ENCODE measurements around the gene SLC30A10. TPM values are rescaled to one million over a fixed set of nuclear protein-coding genes. Genes with fewer than 3 reads are reported as not detected.
"Not testable (repeated sequence)": the region's sequence is repeated elsewhere in the genome, so short reads cannot be mapped to it uniquely, and the experiment has no call there.

Gene SLC30A10
- total RNA-seq, 1 donor from 2014 or later = not detected

DNA sequence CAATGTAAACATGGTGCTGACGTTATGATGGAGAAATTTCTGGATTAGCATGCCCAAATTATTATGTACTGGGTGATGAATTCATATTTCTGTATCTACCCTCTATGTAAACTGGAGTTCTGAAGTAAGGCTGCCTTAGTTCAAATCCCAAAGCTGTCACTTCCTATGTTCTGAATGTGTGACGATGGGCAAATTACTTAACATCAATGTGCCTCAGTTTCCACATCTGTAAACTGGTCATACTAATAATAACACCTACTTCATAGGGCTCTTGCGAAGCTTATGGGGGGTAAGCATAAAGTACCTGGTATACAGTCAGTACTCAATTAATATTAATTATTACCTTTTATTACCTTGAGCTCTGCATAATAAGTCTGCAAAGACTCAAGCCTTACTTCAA, 45.6 kb downstream of the SLC30A10 start:
- Histone ChIP-seq H3K36me3 (ENCODE audit: control insufficient read depth, insufficient read depth, low read length) (no peaks in the 10 kb centered on the region), H3K27me3 (ENCODE audit: control insufficient read depth, insufficient read depth, low read length) (no peaks in the 10 kb centered on the region), H3K4me3 (ENCODE audit: low read depth, low read length) (no peak overlapping the region)
- no peak for DNase-seq (ENCODE audit: low read depth)
- TF ChIP-seq, protein P1, sequence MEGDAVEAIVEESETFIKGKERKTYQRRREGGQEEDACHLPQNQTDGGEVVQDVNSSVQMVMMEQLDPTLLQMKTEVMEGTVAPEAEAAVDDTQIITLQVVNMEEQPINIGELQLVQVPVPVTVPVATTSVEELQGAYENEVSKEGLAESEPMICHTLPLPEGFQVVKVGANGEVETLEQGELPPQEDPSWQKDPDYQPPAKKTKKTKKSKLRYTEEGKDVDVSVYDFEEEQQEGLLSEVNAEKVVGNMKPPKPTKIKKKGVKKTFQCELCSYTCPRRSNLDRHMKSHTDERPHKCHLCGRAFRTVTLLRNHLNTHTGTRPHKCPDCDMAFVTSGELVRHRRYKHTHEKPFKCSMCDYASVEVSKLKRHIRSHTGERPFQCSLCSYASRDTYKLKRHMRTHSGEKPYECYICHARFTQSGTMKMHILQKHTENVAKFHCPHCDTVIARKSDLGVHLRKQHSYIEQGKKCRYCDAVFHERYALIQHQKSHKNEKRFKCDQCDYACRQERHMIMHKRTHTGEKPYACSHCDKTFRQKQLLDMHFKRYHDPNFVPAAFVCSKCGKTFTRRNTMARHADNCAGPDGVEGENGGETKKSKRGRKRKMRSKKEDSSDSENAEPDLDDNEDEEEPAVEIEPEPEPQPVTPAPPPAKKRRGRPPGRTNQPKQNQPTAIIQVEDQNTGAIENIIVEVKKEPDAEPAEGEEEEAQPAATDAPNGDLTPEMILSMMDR (IDR thresholded peaks at IDR 0.05; ENCODE audit: insufficient read depth, low read length, poor library complexity, severe bottlenecking) = no peak

DNA sequence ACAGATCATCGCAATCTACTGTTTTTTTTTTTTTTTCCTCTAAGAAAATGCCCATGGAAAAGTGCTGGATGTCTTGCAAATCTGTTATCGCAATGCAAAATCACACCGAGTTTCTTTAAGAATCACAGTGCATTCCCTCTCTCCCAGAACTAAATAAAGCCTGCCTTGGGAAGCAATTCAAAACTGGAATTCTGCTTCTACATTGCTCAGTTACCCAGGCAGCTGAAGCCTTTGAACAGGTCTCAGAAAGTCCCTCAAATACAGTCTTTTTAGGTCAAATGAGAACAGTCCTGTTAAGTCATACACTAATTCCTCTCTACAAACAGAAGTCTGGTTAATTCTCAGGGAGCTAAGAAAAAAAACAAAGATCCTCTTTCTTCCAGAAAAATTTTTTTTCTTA, 46.3 kb downstream of the SLC30A10 start:
- TF ChIP-seq, protein P1 (IDR thresholded peaks at IDR 0.05; ENCODE audit: insufficient read depth, low read length, poor library complexity, severe bottlenecking) = no peak
- DNase-seq (ENCODE audit: low read depth) = no peak
- Histone ChIP-seq H3K36me3 (ENCODE audit: control insufficient read depth, insufficient read depth, low read length) (no peaks in the 10 kb centered on the region), H3K27me3 (ENCODE audit: control insufficient read depth, insufficient read depth, low read length) (no peaks in the 10 kb centered on the region), H3K4me3 (ENCODE audit: low read depth, low read length) (no peak overlapping the region)

DNA sequence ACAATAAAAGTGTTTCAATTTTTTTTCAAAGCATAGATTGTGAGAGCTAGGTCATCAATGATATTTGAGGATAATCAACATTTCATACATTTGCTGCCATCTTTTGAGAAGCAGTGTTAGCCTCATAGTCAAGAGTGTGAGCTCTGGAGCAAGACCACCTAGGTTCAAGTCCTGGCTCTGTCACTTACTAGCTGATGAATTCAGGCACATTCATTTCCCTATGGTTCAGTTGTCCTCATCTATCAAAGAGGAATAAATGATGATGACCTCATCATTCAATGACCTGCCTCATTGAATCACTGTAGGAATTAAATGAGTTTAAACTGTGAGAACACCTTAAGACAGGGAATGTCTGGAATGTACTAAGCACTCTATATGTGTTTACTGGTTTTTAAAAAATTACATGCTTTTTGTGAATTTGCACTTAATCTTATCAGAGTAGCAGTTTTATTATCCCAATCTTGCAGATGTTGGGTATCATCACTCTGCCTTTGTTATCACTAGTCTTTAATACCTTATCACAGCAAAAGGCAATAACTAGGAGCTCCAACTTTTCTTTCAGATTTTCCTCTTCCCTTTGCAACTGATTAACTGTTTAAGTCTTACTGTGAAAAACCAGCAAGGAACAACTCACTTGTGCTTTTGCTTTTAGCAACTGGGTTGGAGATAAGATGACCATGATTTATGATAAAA, 47.4 kb downstream of the SLC30A10 start:
- H3K27me3 ChIP-seq (ENCODE audit: control insufficient read depth, insufficient read depth, low read length) = no peaks in the 10 kb centered on the region
- no peak for DNase-seq (ENCODE audit: low read depth)

DNA sequence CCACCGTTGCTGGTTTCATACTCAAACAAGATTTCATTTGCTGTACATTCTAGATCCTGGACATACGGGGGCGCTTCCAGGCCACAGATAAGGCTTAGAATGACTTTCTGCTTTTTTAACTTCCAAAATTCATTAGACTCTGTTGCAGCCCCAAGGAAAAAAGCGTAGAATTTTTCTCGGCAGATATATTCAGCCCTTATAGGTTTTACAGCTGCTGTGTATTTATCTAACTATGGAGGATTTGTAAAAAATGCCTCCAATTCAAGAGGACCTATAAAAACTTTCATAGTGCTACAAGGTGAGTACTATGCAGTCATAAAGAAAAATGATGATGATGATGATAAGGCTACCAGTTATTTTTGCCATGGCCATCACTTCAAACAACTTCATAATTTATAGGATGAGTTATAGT, 51.6 kb downstream of the SLC30A10 start:
- DNase-seq (ENCODE audit: low read depth) = no peak
- TF ChIP-seq, protein P1 (IDR thresholded peaks at IDR 0.05; ENCODE audit: insufficient read depth, low read length, poor library complexity, severe bottlenecking) = no peak
- Histone ChIP-seq H3K4me3 (ENCODE audit: low read depth, low read length) (no peak overlapping the region), H3K27me3 (ENCODE audit: control insufficient read depth, insufficient read depth, low read length) (no peaks in the 10 kb centered on the region), H3K36me3 (ENCODE audit: control insufficient read depth, insufficient read depth, low read length) (no peaks in the 10 kb centered on the region)

More for the DNA sequence above, 47.4 kb downstream of the SLC30A10 start:
- TF ChIP-seq, protein P1 (IDR thresholded peaks at IDR 0.05; ENCODE audit: insufficient read depth, low read length, poor library complexity, severe bottlenecking) = no peak
- Histone ChIP-seq H3K36me3 (ENCODE audit: control insufficient read depth, insufficient read depth, low read length) (no peaks in the 10 kb centered on the region), H3K4me3 (ENCODE audit: low read depth, low read length) (no peak overlapping the region)

DNA sequence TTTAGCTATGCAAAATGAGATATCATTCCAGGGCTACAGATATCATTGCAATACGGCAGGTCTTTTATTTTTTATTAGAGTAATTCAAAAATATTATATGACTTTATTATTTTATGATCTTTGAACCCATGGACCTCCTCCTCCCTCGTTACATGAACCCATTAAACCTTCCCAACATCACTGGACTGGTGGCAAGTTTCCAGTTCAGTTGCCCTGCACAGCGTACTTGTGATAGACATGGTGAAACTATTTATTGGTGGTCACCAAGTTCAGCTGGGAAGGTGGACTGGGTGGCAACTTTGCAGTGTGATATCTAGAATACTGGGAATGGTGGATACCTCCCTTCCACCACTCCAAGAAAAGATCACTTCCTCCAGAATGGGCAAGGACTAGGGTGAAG, 52.5 kb downstream of the SLC30A10 start:
- TF ChIP-seq, protein P1 (IDR thresholded peaks at IDR 0.05; ENCODE audit: insufficient read depth, low read length, poor library complexity, severe bottlenecking) = no peak
- no peaks in the 10 kb centered on the region for H3K36me3 ChIP-seq (ENCODE audit: control insufficient read depth, insufficient read depth, low read length)
- DNase-seq (ENCODE audit: low read depth) = no peak
- no peaks in the 10 kb centered on the region for H3K27me3 ChIP-seq (ENCODE audit: control insufficient read depth, insufficient read depth, low read length)
- no peak overlapping the region for H3K4me3 ChIP-seq (ENCODE audit: low read depth, low read length)

DNA sequence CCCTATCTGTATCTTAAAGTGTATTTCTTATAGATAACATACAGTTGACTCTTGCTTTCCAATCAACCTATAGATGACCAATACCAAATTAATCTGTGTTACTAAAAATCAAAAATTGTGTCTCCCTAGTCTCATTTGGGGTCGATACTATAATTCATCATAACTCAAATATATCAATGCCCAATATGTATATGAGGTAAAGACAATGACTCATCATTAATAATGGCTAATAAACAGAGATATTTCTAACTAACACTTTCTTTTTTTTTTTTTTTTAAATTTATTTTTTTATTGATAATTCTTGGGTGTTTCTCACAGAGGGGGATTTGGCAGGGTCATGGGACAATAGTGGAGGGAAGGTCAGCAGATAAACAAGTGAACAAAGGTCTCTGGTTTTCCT, 55.8 kb downstream of the SLC30A10 start:
- not testable (repeated sequence) for H3K36me3 ChIP-seq (ENCODE audit: control insufficient read depth, insufficient read depth, low read length); H3K27me3 ChIP-seq (ENCODE audit: control insufficient read depth, insufficient read depth, low read length); DNase-seq (ENCODE audit: low read depth); H3K4me3 ChIP-seq (ENCODE audit: low read depth, low read length)
